ENCODE results near the gene OR10H1. TPM values are rescaled to one million over a fixed set of nuclear protein-coding genes. Genes with fewer than 3 reads are reported as not detected.
"Not testable (repeated sequence)": the region's sequence is repeated elsewhere in the genome, so short reads cannot be mapped to it uniquely, and the experiment has no call there.

OR10H1 gene
- total and polyA plus RNA-seq, 8 donors = 0.03 TPM; not detected in 7

DNA sequence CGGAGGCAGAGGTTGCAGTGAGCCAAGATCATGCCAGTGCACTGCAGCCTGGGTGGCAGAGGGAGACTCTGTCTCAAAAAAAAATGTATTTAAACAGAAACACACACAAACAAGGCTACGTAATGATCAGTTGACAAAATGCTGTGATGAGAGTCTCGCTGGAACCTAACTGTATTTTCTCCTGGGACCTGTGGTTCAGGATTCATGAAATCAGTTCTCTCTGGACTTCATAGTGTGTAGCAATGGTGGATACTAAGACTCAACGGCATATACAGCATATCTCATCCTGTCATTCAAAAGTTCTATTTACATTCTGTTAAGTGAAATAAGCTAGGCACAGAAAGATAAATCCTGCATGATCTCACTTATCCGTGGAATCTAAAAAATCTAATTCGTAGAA, 45.1 kb upstream of the OR10H1 start:
- no peaks in the 10 kb centered on the region for H3K4me1 ChIP-seq
- TF ChIP-seq, protein P1, sequence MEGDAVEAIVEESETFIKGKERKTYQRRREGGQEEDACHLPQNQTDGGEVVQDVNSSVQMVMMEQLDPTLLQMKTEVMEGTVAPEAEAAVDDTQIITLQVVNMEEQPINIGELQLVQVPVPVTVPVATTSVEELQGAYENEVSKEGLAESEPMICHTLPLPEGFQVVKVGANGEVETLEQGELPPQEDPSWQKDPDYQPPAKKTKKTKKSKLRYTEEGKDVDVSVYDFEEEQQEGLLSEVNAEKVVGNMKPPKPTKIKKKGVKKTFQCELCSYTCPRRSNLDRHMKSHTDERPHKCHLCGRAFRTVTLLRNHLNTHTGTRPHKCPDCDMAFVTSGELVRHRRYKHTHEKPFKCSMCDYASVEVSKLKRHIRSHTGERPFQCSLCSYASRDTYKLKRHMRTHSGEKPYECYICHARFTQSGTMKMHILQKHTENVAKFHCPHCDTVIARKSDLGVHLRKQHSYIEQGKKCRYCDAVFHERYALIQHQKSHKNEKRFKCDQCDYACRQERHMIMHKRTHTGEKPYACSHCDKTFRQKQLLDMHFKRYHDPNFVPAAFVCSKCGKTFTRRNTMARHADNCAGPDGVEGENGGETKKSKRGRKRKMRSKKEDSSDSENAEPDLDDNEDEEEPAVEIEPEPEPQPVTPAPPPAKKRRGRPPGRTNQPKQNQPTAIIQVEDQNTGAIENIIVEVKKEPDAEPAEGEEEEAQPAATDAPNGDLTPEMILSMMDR (IDR thresholded peaks at IDR 0.05) = no peak
- intact Hi-C loops (cut with DNase I) = no loop called here
- H3K9me3 ChIP-seq = no peaks in the 10 kb centered on the region
- H3K36me3 ChIP-seq = no peaks in the 10 kb centered on the region
- no peaks in the 10 kb centered on the region for H3K27me3 ChIP-seq
- H3K27ac ChIP-seq = no peak overlapping the region
- WGBS, 2 donors = 41 to 55% methylated on average over 6 of the region's 6 CpGs
- ATAC-seq (no peak), DNase-seq (no peak), FAIRE-seq (no peak)
- H3K4me3 ChIP-seq = no peak overlapping the region

DNA sequence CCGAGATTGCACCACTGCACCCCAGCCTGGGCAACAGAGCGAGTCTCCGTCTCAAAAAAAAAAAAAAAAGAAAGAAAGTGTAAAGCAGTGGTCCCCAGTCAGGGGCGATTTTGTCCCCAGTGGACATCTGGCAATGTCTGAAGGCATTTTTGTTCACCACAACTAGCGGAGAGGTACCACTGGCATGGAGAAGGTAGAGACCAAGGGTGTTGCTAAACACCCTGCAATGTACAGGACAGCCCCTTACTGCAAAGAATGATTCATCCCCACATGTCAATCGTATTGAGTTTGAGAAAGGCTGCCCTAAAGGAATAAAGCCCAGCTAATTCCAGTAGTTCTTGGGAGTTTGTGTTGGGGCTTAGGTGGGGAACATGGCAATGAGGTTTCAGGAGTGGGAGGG, 43.7 kb upstream of the OR10H1 start:
- Histone ChIP-seq H3K36me3 (no peaks in the 10 kb centered on the region), H3K27ac (no peak overlapping the region), H3K9me3 (no peaks in the 10 kb centered on the region), H3K4me3 (no peak overlapping the region), H3K4me1 (no peaks in the 10 kb centered on the region), H3K27me3 (no peaks in the 10 kb centered on the region)
- TF ChIP-seq, protein P1 (IDR thresholded peaks at IDR 0.05) = no peak
- FAIRE-seq = no peak
- no peak for DNase-seq
- no peak for ATAC-seq
- 63 to 72% methylated on average over 6 of the region's 6 CpGs for WGBS, 2 donors
- intact Hi-C loops (cut with DNase I) = no loop called here

DNA sequence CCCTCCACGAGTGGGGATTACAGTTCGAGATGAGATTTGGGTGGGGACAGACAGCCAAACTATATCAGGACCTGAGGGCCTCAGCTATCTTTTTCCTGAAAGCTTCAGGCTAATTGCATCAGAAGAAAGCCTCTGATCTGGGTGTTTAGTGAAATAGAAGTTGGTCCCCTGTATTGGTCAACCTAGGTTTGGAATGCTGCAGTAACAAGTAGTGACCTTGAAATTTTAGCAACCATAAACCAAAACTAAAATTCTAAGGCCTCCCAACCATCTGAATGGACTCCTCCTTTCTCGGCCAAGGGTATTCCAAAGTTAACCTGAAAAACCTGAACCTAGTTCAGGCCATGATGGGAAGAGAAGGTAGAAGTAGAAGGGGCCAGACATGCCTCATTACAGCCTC, 34.9 kb upstream of the OR10H1 start:
- no peaks in the 10 kb centered on the region for H3K4me1 ChIP-seq
- 73 to 78% methylated on average over 3 of the region's 3 CpGs for WGBS, 2 donors
- intact Hi-C loops (cut with DNase I) = no loop called here
- TF ChIP-seq, protein P1 (IDR thresholded peaks at IDR 0.05) = no peak
- FAIRE-seq = no peak
- H3K4me3 ChIP-seq = no peak overlapping the region
- H3K27ac ChIP-seq = no peak overlapping the region
- H3K36me3 ChIP-seq = no peaks in the 10 kb centered on the region
- DNase-seq = no peak
- peaks cover 0 to 4% (median 0%) of the 10 kb centered on the region in 4 donors for H3K27me3 ChIP-seq
- H3K9me3 ChIP-seq = no peaks in the 10 kb centered on the region
- ATAC-seq = no peak

DNA sequence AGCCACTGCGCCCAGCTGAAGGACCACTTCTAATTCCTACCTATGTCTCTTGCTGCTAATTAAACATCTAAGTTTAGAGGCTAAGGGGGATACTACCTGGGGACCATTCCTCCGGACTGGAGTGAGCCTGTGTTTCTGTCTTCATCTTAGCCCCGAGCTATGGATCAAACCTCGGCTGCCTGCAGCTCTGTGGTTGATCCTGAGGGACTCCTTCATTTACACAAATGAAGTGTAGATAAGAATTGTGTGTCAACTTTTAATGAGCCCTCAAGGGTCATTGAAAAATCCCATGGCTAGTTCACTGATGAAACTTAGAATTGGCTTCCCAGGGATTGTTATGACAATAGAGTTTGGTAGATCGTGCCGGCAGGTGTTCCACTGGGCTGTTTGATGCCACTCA, 31.5 kb upstream of the OR10H1 start:
- ATAC-seq (no peak), DNase-seq (no peak), FAIRE-seq (no peak)
- Histone ChIP-seq H3K27me3 (no peaks in the 10 kb centered on the region), H3K4me1 (no peaks in the 10 kb centered on the region), H3K9me3 (no peaks in the 10 kb centered on the region), H3K27ac (no peak overlapping the region), H3K36me3 (no peaks in the 10 kb centered on the region), H3K4me3 (no peak overlapping the region)
- intact Hi-C loops (cut with DNase I) = no loop called here
- TF ChIP-seq, protein P1 (IDR thresholded peaks at IDR 0.05) = no peak
- 64 to 68% methylated on average over 6 of the region's 6 CpGs for WGBS, 2 donors

DNA sequence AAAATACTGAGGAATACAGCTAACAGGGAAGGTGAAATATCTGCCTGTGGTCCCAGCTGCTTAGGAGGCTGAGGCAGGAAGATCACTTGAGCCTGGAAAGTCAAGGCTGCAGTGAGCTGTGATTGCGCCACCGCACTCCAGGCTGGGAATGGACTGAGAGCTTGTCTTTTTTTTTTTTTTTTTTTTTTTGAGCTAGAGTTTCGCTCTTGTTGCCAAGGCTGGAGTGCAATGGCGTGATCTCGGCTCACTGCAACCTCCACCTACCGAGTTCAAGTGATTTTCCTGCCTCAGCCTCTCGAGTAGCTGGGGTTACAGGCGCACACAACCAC, 28.4 kb upstream of the OR10H1 start:
- H3K36me3 ChIP-seq; H3K27ac ChIP-seq; H3K27me3 ChIP-seq; H3K9me3 ChIP-seq; intact Hi-C loops (cut with DNase I); FAIRE-seq; ATAC-seq; H3K4me3 ChIP-seq; H3K4me1 ChIP-seq: not testable (repeated sequence)
- DNase-seq = peak in 1 of 6 donors; percentile 30
- 51 to 61% methylated on average over 7 to 8 of the region's 8 CpGs for WGBS, 2 donors
